GM12878 (cell line): ENCODE results near the gene LIPN. TPM values are rescaled to one million over a fixed set of nuclear protein-coding genes. Genes with fewer than 3 reads are reported as not detected.

ENCODE experiments used
- ATAC-seq: fragments of 200-7000 bp; cut with Tn5 transposase; 3 replicates; pipeline ENCODE4 v1.9.1; 2020; ENCODE audit warnings: mild to moderate bottlenecking, moderate library complexity
- BruUV-seq: library from RNA; stranded (reverse); fragments of 400-500 nt; replicated peaks from 2 replicates; lab custom pipeline; 2021; lab: Mats Ljungman, UMichigan
- CTCF ChIA-PET: fragments of 300-600 bp; sonication (Branson Sonifier 250); formaldehyde crosslinking; extraction: SDS; loops from one replicate; lab custom pipeline; 2021; ENCODE audit warnings: inconsistent platforms; lab: Yijun Ruan, JAX
- POLR2A ChIA-PET: fragments of 350-600 bp; formaldehyde crosslinking; extraction: SDS; loops from one replicate; lab custom pipeline; 2021; ENCODE audit warnings: inconsistent platforms; lab: Charles Lee
- RAD21 ChIA-PET: fragments of 300-600 bp; sonication (Branson Sonifier 250); formaldehyde crosslinking; loops from one replicate; lab custom pipeline; 2023; ENCODE audit warnings: antibody characterized with exemption; ENCODE audit not compliant: unreplicated experiment; lab: Charles Lee
- SMC1A ChIA-PET: fragments of 300-600 bp; sonication (Branson Sonifier 250); formaldehyde crosslinking; loops from one replicate; lab custom pipeline; 2023; ENCODE audit not compliant: unreplicated experiment, uncharacterized antibody; lab: Charles Lee
- DNase-seq: peaks from one replicate; pipeline ENCODE4 v3.0.0-alpha.2; 2011; ENCODE audit warnings: low read depth, low spot score
- FAIRE-seq: peaks from 3 replicates; lab custom pipeline; 2011; peaks lifted over from hg19 to GRCh38; lab: Jason Lieb, UNC
- H2AFZ ChIP-seq: 2 replicates; pipeline ENCODE4 v1.6.0; 2011; ENCODE audit warnings: low read depth, low read length, control low read depth; ENCODE audit not compliant: control insufficient read depth
- H3K27ac ChIP-seq: 2 replicates; pipeline ENCODE4 v1.5.1; 2011; ENCODE audit warnings: control low read depth; ENCODE audit not compliant: control insufficient read depth, insufficient read depth
- H3K27me3 ChIP-seq, 2 experiments: replicated peaks in 1 of 2; 2 replicates each; pipeline versions ENCODE4 v1.6.0 to v1.6.1; 2011; ENCODE audit warnings: low read length in 1 of 2; ENCODE audit not compliant: control insufficient read depth in 2 of 2, insufficient read depth in 2 of 2
- H3K36me3 ChIP-seq, 2 experiments: 2 replicates each; pipeline ENCODE4 v1.5.1; 2011; ENCODE audit warnings: low read length in 1 of 2; ENCODE audit not compliant: control insufficient read depth in 2 of 2, insufficient read depth in 2 of 2
- H3K4me1 ChIP-seq: 2 replicates; pipeline ENCODE4 v1.6.1; 2011; ENCODE audit warnings: mild to moderate bottlenecking, low read length, moderate library complexity, mixed read lengths; ENCODE audit not compliant: control insufficient read depth, insufficient read depth
- H3K4me2 ChIP-seq: 2 replicates; pipeline ENCODE4 v1.6.0; 2011; ENCODE audit warnings: control low read depth; ENCODE audit not compliant: control insufficient read depth, insufficient read depth
- H3K4me3 ChIP-seq: fragments of 200-600 bp; sonication (generic); 2 replicates; pipeline ENCODE4 v1.5.1; 2016
- H3K79me2 ChIP-seq: 2 replicates; pipeline ENCODE4 v1.6.0; 2011; ENCODE audit warnings: low read length; ENCODE audit not compliant: control insufficient read depth, insufficient read depth
- H3K9ac ChIP-seq: 2 replicates; pipeline ENCODE4 v1.8.0; 2011; ENCODE audit warnings: low read length, control low read depth, mixed read lengths; ENCODE audit not compliant: control insufficient read depth, insufficient read depth
- H3K9me3 ChIP-seq: replicated peaks from 3 replicates; pipeline ENCODE4 v1.5.1; 2011; ENCODE audit warnings: mild to moderate bottlenecking, low read length; ENCODE audit not compliant: control insufficient read depth, insufficient read depth
- H4K20me1 ChIP-seq: 2 replicates; pipeline ENCODE4 v1.6.0; 2011; ENCODE audit not compliant: control insufficient read depth, insufficient read depth
- CHD4 ChIP-seq: fragments of 200-600 bp; sonication (generic); IDR thresholded peaks from 2 replicates; pipeline ENCODE4 v1.6.1; 2016; ENCODE audit warnings: mild to moderate bottlenecking
- DPF2 ChIP-seq: fragments of 450-650 bp; IDR thresholded peaks from 2 replicates; pipeline ENCODE4 v1.6.1; 2017; ENCODE audit warnings: mild to moderate bottlenecking
- KAT2A ChIP-seq: conservative IDR thresholded peaks from 2 replicates; pipeline ENCODE4 v1.6.1; 2011; ENCODE audit warnings: low read depth, low read length; ENCODE audit not compliant: control insufficient read depth
- NR2C1 ChIP-seq: fragments of 450-650 bp; IDR thresholded peaks from 2 replicates; pipeline ENCODE4 v1.6.1; 2017; ENCODE audit warnings: antibody characterized with exemption, mild to moderate bottlenecking, moderate library complexity
- RELB ChIP-seq: fragments of 450-650 bp; IDR thresholded peaks from 2 replicates; pipeline ENCODE4 v1.6.1; 2017; ENCODE audit warnings: low read depth, mild to moderate bottlenecking, moderate library complexity
- ZBED1 ChIP-seq: IDR thresholded peaks from 2 replicates; pipeline ENCODE4 v1.6.1; 2016; ENCODE audit warnings: borderline replicate concordance
- WGBS: methylation state at CpG from one replicate; pipeline ENCODE4 v1.1.6; 2016; ENCODE audit warnings: low lambda C conversion rate; ENCODE audit not compliant: insufficient replicate concordance, insufficient coverage; ENCODE audit errors: missing lambda C conversion rate; 5-methylcytosine and 5-hydroxymethylcytosine counted together
- in situ Hi-C: fragments of 300-500 bp; cut with MboI; formaldehyde crosslinking; loops from 9 replicates; pipeline ENCODE4 v1.14.3; 2018; ENCODE audit warnings: mixed read lengths
- intact Hi-C: fragments of 100-400 bp; cut with micrococcal nuclease; formaldehyde crosslinking; loops from one replicate; pipeline ENCODE4 v1.14.2; 2022; ENCODE audit not compliant: unreplicated experiment
- polyA plus RNA-seq, 11 experiments: library from polyadenylated mRNA; depleted of rRNA in 4 of 11; unstranded in 6 of 11; stranded (reverse) in 5 of 11; fragments of >200 nt; fragmentation: Nextera tagmentation in 4 of 11; fragmentation: Illumina TruSeq in 1 of 11; extraction: Ambion mirVana in 4 of 11; extraction: Trizol in 1 of 11; gene quantifications; 1 replicate in 1 of 11; 2 replicates in 10 of 11; pipeline versions ENCODE4 v1.2.1 to v1.2.3, GENCODE V29; 2011 to 2016; ENCODE audit warnings: inconsistent platforms in 2 of 11, missing spikeins in 2 of 11, low read depth in 1 of 11
- total RNA-seq, 4 experiments: library from RNA; depleted of rRNA in 3 of 4; stranded (reverse); fragments of >200 nt in 3 of 4; fragmentation: Illumina TruSeq in 1 of 4; extraction: Trizol in 1 of 4; gene quantifications; 2 replicates each; pipeline versions ENCODE4 v1.2.1 to v1.2.3, GENCODE V29; 2013 to 2021
- TF ChIP-seq, protein P1 (sequence below): fragments of 450-650 bp; IDR thresholded peaks from 2 replicates; pipeline ENCODE4 v1.6.1; 2016; ENCODE audit warnings: mild to moderate bottlenecking, moderate library complexity, borderline replicate concordance
- TF ChIP-seq, protein P2 (sequence below): IDR thresholded peaks from 2 replicates; pipeline ENCODE4 v1.6.1; 2011; ENCODE audit warnings: borderline replicate concordance, low read depth, mild to moderate bottlenecking, moderate library complexity, low read length; ENCODE audit not compliant: insufficient read depth, poor library complexity, severe bottlenecking
- TF ChIP-seq, protein P3 (sequence below): fragments of 150-350 bp; IDR thresholded peaks from 2 replicates; pipeline ENCODE4 v1.6.1; 2016; ENCODE audit warnings: low read depth, low read length

Gene LIPN
- total and polyA plus RNA-seq, 10 of the 15 experiments (the other 5 are each of a cell fraction or from before 2014, with no cell fraction given): 0.06 to 0.23 TPM; not detected in 8

- Histone ChIP-seq H3K4me3 (no peak overlapping the region), H3K9ac (no peak overlapping the region), H3K79me2 (no peaks in the 10 kb centered on the region), H3K27me3 (no peaks in the 10 kb centered on the region), H2AFZ (no peak overlapping the region), H3K9me3 (no peaks in the 10 kb centered on the region), H3K4me2 (no peak overlapping the region; the same call in 1 of the 2 replicates), H3K27ac (no peak overlapping the region), H3K4me1 (0 out of 2 replicates have a peak, but pooled peaks cover 3% of the 10 kb centered on the region), H3K36me3 (no peaks in the 10 kb centered on the region), H4K20me1 (no peaks in the 10 kb centered on the region)
- no TSS peak for BruUV-seq
- intact Hi-C loops (no loop called here), in situ Hi-C loops (no loop called here)
- FAIRE-seq (no peak), DNase-seq (no peak), ATAC-seq (peak; percentile 75)
- RAD21 ChIA-PET: interaction anchor here (1.2 to 2.4 kb wide), 5 partner anchors 27 to 63 kb away, joined by 4 to 10 read pairs (median 7); no protein-coding TSS in a partner anchor
- POLR2A ChIA-PET: interaction anchor here (0.7 kb wide), 1 partner anchor 8 kb away, joined by 3 read pairs; no protein-coding TSS in a partner anchor
- WGBS: 22% methylated on average over 3 of the region's 3 CpGs
- SMC1A ChIA-PET: interaction anchor here (1.0 to 4.7 kb wide), 6 partner anchors 9 to 70 kb away, joined by 3 to 20 read pairs (median 6); no protein-coding TSS in a partner anchor
- CTCF ChIA-PET: interaction anchor here (0.8 to 3.1 kb wide), 9 partner anchors 8 to 169 kb away, joined by 3 to 14 read pairs (median 3); no protein-coding TSS in a partner anchor
- TF ChIP-seq DPF2 (no peak), NR2C1 (no peak), ZBED1 (no peak), KAT2A (no peak), RELB (no peak), CHD4 (no peak)
- TF ChIP-seq, protein P1, sequence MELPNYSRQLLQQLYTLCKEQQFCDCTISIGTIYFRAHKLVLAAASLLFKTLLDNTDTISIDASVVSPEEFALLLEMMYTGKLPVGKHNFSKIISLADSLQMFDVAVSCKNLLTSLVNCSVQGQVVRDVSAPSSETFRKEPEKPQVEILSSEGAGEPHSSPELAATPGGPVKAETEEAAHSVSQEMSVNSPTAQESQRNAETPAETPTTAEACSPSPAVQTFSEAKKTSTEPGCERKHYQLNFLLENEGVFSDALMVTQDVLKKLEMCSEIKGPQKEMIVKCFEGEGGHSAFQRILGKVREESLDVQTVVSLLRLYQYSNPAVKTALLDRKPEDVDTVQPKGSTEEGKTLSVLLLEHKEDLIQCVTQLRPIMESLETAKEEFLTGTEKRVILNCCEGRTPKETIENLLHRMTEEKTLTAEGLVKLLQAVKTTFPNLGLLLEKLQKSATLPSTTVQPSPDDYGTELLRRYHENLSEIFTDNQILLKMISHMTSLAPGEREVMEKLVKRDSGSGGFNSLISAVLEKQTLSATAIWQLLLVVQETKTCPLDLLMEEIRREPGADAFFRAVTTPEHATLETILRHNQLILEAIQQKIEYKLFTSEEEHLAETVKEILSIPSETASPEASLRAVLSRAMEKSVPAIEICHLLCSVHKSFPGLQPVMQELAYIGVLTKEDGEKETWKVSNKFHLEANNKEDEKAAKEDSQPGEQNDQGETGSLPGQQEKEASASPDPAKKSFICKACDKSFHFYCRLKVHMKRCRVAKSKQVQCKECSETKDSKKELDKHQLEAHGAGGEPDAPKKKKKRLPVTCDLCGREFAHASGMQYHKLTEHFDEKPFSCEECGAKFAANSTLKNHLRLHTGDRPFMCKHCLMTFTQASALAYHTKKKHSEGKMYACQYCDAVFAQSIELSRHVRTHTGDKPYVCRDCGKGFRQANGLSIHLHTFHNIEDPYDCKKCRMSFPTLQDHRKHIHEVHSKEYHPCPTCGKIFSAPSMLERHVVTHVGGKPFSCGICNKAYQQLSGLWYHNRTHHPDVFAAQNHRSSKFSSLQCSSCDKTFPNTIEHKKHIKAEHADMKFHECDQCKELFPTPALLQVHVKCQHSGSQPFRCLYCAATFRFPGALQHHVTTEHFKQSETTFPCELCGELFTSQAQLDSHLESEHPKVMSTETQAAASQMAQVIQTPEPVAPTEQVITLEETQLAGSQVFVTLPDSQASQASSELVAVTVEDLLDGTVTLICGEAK: peak; percentile 24; the same call in 1 of the 2 replicates
- TF ChIP-seq, protein P2, sequence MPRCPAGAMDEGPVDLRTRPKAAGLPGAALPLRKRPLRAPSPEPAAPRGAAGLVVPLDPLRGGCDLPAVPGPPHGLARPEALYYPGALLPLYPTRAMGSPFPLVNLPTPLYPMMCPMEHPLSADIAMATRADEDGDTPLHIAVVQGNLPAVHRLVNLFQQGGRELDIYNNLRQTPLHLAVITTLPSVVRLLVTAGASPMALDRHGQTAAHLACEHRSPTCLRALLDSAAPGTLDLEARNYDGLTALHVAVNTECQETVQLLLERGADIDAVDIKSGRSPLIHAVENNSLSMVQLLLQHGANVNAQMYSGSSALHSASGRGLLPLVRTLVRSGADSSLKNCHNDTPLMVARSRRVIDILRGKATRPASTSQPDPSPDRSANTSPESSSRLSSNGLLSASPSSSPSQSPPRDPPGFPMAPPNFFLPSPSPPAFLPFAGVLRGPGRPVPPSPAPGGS: no peak
- TF ChIP-seq, protein P3, sequence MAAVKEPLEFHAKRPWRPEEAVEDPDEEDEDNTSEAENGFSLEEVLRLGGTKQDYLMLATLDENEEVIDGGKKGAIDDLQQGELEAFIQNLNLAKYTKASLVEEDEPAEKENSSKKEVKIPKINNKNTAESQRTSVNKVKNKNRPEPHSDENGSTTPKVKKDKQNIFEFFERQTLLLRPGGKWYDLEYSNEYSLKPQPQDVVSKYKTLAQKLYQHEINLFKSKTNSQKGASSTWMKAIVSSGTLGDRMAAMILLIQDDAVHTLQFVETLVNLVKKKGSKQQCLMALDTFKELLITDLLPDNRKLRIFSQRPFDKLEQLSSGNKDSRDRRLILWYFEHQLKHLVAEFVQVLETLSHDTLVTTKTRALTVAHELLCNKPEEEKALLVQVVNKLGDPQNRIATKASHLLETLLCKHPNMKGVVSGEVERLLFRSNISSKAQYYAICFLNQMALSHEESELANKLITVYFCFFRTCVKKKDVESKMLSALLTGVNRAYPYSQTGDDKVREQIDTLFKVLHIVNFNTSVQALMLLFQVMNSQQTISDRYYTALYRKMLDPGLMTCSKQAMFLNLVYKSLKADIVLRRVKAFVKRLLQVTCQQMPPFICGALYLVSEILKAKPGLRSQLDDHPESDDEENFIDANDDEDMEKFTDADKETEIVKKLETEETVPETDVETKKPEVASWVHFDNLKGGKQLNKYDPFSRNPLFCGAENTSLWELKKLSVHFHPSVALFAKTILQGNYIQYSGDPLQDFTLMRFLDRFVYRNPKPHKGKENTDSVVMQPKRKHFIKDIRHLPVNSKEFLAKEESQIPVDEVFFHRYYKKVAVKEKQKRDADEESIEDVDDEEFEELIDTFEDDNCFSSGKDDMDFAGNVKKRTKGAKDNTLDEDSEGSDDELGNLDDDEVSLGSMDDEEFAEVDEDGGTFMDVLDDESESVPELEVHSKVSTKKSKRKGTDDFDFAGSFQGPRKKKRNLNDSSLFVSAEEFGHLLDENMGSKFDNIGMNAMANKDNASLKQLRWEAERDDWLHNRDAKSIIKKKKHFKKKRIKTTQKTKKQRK: no peak
Observed at GRCh38 chr10:88764110-88764509, 4.3 kb downstream of the LIPN start.
